ENCODE results near the gene DIRAS2.

The DIRAS2 gene

GRCh38 chr9:90611568-90611967, 31.1 kb downstream of the DIRAS2 start:
- Histone ChIP-seq H3K9me3 (no peaks in the 10 kb centered on the region), H3K27me3 (no peaks in the 10 kb centered on the region), H3K36me3 (no peaks in the 10 kb centered on the region), H3K4me3 (ENCODE audit: low read depth, low read length) (no peak overlapping the region), H3K4me1 (peaks cover 6% of the 10 kb centered on the region)
- no peak for TF ChIP-seq CTCF (IDR thresholded peaks at IDR 0.05; ENCODE audit: low read depth, low read length)
- DNase-seq, result no peak

GRCh38 chr9:90611121-90611520, 31.5 kb downstream of the DIRAS2 start:
- no peak for TF ChIP-seq CTCF (IDR thresholded peaks at IDR 0.05; ENCODE audit: low read depth, low read length)
- peaks cover 6% of the 10 kb centered on the region for H3K4me1 ChIP-seq
- H3K9me3 ChIP-seq, result no peaks in the 10 kb centered on the region
- H3K27me3 ChIP-seq, result no peaks in the 10 kb centered on the region
- no peak overlapping the region for H3K4me3 ChIP-seq (ENCODE audit: low read depth, low read length)
- no peaks in the 10 kb centered on the region for H3K36me3 ChIP-seq
- DNase-seq, result no peak

GRCh38 chr9:90607701-90608516, 34.7 kb downstream of the DIRAS2 start:
- TF ChIP-seq CTCF (IDR thresholded peaks at IDR 0.05; ENCODE audit: low read depth, low read length), result no peak

GRCh38 chr9:90600029-90600428, 42.6 kb downstream of the DIRAS2 start:
- no peaks in the 10 kb centered on the region for H3K36me3 ChIP-seq
- TF ChIP-seq CTCF (IDR thresholded peaks at IDR 0.05; ENCODE audit: low read depth, low read length), result peak; percentile 8; the same call in 1 of the 2 replicates
- DNase-seq, result no peak
- H3K27me3 ChIP-seq, result no peaks in the 10 kb centered on the region
- no peak overlapping the region for H3K4me3 ChIP-seq (ENCODE audit: low read depth, low read length)
- H3K4me1 ChIP-seq, result no peaks in the 10 kb centered on the region
- no peaks in the 10 kb centered on the region for H3K9me3 ChIP-seq

More at GRCh38 chr9:90607701-90608516, 34.7 kb downstream of the DIRAS2 start:
- H3K36me3 ChIP-seq, result no peaks in the 10 kb centered on the region
- peaks cover 6% of the 10 kb centered on the region for H3K4me1 ChIP-seq
- no peaks in the 10 kb centered on the region for H3K27me3 ChIP-seq
- H3K9me3 ChIP-seq, result no peaks in the 10 kb centered on the region
- H3K4me3 ChIP-seq (ENCODE audit: low read depth, low read length), result no peak overlapping the region
- peak; percentile 65 for DNase-seq

GRCh38 chr9:90598191-90598590, 44.4 kb downstream of the DIRAS2 start:
- TF ChIP-seq CTCF (IDR thresholded peaks at IDR 0.05; ENCODE audit: low read depth, low read length), result no peak
- Histone ChIP-seq H3K36me3 (no peaks in the 10 kb centered on the region), H3K9me3 (no peaks in the 10 kb centered on the region; the same call in 1 of the 2 replicates), H3K27me3 (no peaks in the 10 kb centered on the region), H3K4me3 (ENCODE audit: low read depth, low read length) (no peak overlapping the region), H3K4me1 (no peaks in the 10 kb centered on the region)
- DNase-seq, result no peak

GRCh38 chr9:90593646-90594045, 49.0 kb downstream of the DIRAS2 start:
- H3K27me3 ChIP-seq, result no peaks in the 10 kb centered on the region; the same call in 1 of the 2 replicates
- no peaks in the 10 kb centered on the region for H3K36me3 ChIP-seq
- H3K9me3 ChIP-seq, result no peaks in the 10 kb centered on the region; the same call in 1 of the 2 replicates
- no peak overlapping the region for H3K4me3 ChIP-seq (ENCODE audit: low read depth, low read length)
- TF ChIP-seq CTCF (IDR thresholded peaks at IDR 0.05; ENCODE audit: low read depth, low read length), result no peak
- no peaks in the 10 kb centered on the region for H3K4me1 ChIP-seq
- no peak for DNase-seq
